HepG2 (cell line): ENCODE results near the gene BTAF1. TPM values are rescaled to one million over a fixed set of nuclear protein-coding genes. Genes with fewer than 3 reads are reported as not detected.
A peak's percentile ranks its signal among the peaks of the same experiment; 100 is the strongest.

ENCODE experiments used
- CBX2 ChIP-seq, 2 experiments: fragments of 200-600 bp in 1 of 2; sonication (generic); formaldehyde crosslinking in 1 of 2; IDR thresholded peaks; 2 replicates each; pipeline versions ENCODE4 v1.7.0 to v1.8.1; 2018 to 2022; ENCODE audit warnings: low read depth in 2 of 2, low read length in 1 of 2, mild to moderate bottlenecking in 1 of 2, missing genetic modification reagents in 1 of 2
- DNMT1 ChIP-seq: sonication (generic); formaldehyde crosslinking; IDR thresholded peaks from 2 replicates; pipeline ENCODE4 v1.5.1; 2020; ENCODE audit warnings: mild to moderate bottlenecking, missing genetic modification reagents
- FOXO4 ChIP-seq: sonication (generic); formaldehyde crosslinking; conservative IDR thresholded peaks from 2 replicates; pipeline ENCODE4 v1.8.1; 2023; ENCODE audit warnings: missing genetic modification reagents
- HMG20B ChIP-seq: conservative IDR thresholded peaks from 2 replicates; pipeline ENCODE4 v1.6.1; 2016; ENCODE audit warnings: missing genetic modification reagents, missing compliant biosample characterization
- PAX8 ChIP-seq: sonication (generic); formaldehyde crosslinking; IDR thresholded peaks from 2 replicates; pipeline ENCODE4 v1.8.0; 2022; ENCODE audit warnings: mild to moderate bottlenecking, missing genetic modification reagents, borderline replicate concordance
- RARG ChIP-seq: sonication (generic); formaldehyde crosslinking; IDR thresholded peaks from 2 replicates; pipeline ENCODE4 v1.4.0; 2020; ENCODE audit warnings: low read depth, mild to moderate bottlenecking, missing genetic modification reagents
- RBFOX2 ChIP-seq: fragments of 200-400 bp; formaldehyde crosslinking; IDR thresholded peaks from 2 replicates; pipeline ENCODE4 v1.6.1; 2017; ENCODE audit warnings: low read depth, mild to moderate bottlenecking, low read length
- RORA ChIP-seq: sonication (generic); formaldehyde crosslinking; IDR thresholded peaks from 2 replicates; pipeline ENCODE4 v1.5.0; 2020; ENCODE audit warnings: mild to moderate bottlenecking, missing genetic modification reagents, moderate library complexity
- SRSF4 ChIP-seq: fragments of 200-400 bp; formaldehyde crosslinking; IDR thresholded peaks from one replicate; pipeline ENCODE4 v1.6.1; 2018; ENCODE audit warnings: mild to moderate bottlenecking, low read depth, low read length, moderate library complexity; ENCODE audit not compliant: poor library complexity, severe bottlenecking
- YEATS4 ChIP-seq: sonication (generic); formaldehyde crosslinking; IDR thresholded peaks from 2 replicates; pipeline ENCODE4 v1.4.0; 2020; ENCODE audit warnings: missing genetic modification reagents, borderline replicate concordance
- ZBTB7B ChIP-seq: sonication (generic); formaldehyde crosslinking; IDR thresholded peaks from 2 replicates; pipeline ENCODE4 v1.4.0; 2020; ENCODE audit warnings: missing genetic modification reagents
- ZKSCAN1 ChIP-seq: fragments of 150-350 bp; IDR thresholded peaks from 2 replicates; pipeline ENCODE4 v1.6.1; 2014; ENCODE audit warnings: low read length
- ZNF234 ChIP-seq: sonication (generic); formaldehyde crosslinking; conservative IDR thresholded peaks from 2 replicates; pipeline ENCODE4 v1.5.1; 2020; ENCODE audit warnings: mild to moderate bottlenecking, missing genetic modification reagents
- ZNF24 ChIP-seq: fragments of 450-650 bp; IDR thresholded peaks from 2 replicates; pipeline ENCODE4 v1.6.1; 2017; ENCODE audit warnings: antibody characterized with exemption, mild to moderate bottlenecking
- ZNF256 ChIP-seq: sonication (generic); formaldehyde crosslinking; conservative IDR thresholded peaks from 2 replicates; pipeline ENCODE4 v1.4.0; 2020; ENCODE audit warnings: missing genetic modification reagents
- ZNF34 ChIP-seq: sonication (generic); formaldehyde crosslinking; IDR thresholded peaks from 2 replicates; pipeline ENCODE4 v1.4.0; 2020; ENCODE audit warnings: mild to moderate bottlenecking, missing genetic modification reagents, borderline replicate concordance
- ZNF75D ChIP-seq: sonication (generic); formaldehyde crosslinking; IDR thresholded peaks from 2 replicates; pipeline ENCODE4 v1.8.1; 2023; ENCODE audit warnings: missing genetic modification reagents, mild to moderate bottlenecking, borderline replicate concordance
- ZNF777 ChIP-seq: sonication (generic); formaldehyde crosslinking; IDR thresholded peaks from 2 replicates; pipeline ENCODE4 v1.4.0; 2020; ENCODE audit warnings: missing genetic modification reagents
- ZNF790 ChIP-seq: sonication (generic); formaldehyde crosslinking; IDR thresholded peaks from 2 replicates; pipeline ENCODE4 v1.8.0; 2022; ENCODE audit warnings: missing genetic modification reagents, mild to moderate bottlenecking, borderline replicate concordance
- polyA plus RNA-seq, 8 experiments: library from polyadenylated mRNA; depleted of rRNA in 3 of 8; stranded (reverse) in 7 of 8; unstranded in 1 of 8; fragments of >200 nt; fragmentation: Illumina TruSeq in 4 of 8; extraction: Trizol in 4 of 8; gene quantifications; 2 replicates each; pipeline versions ENCODE4 v1.2.1 to v1.2.3, GENCODE V29; 2011 to 2016; ENCODE audit warnings: low read depth in 4 of 8, missing spikeins in 1 of 8, mixed read lengths in 1 of 8; ENCODE audit not compliant: insufficient read depth in 1 of 8
- total RNA-seq, 5 experiments: library from RNA; depleted of rRNA; stranded (reverse); fragments of >200 nt; fragmentation: Illumina TruSeq; extraction: Trizol; gene quantifications; 2 replicates each; pipeline ENCODE4 v1.2.3, GENCODE V29; 2016; ENCODE audit warnings: low read depth in 1 of 5
- TF ChIP-seq, protein P1 (sequence below): sonication (generic); formaldehyde crosslinking; IDR thresholded peaks from 2 replicates; pipeline ENCODE4 v1.5.1; 2020; ENCODE audit warnings: missing genetic modification reagents, mild to moderate bottlenecking, borderline replicate concordance
- TF ChIP-seq, protein P2 (sequence below): sonication (generic); formaldehyde crosslinking; IDR thresholded peaks from 2 replicates; pipeline ENCODE4 v1.8.0; 2022; ENCODE audit warnings: mild to moderate bottlenecking, missing genetic modification reagents; ENCODE audit not compliant: insufficient replicate concordance
- TF ChIP-seq, protein P3 (sequence below): sonication (generic); formaldehyde crosslinking; IDR thresholded peaks from 2 replicates; pipeline ENCODE4 v1.4.0; 2020; ENCODE audit warnings: mild to moderate bottlenecking, missing genetic modification reagents
- TF ChIP-seq, protein P4 (sequence below): sonication (generic); formaldehyde crosslinking; IDR thresholded peaks from 2 replicates; pipeline ENCODE4 v1.4.0; 2020; ENCODE audit warnings: mild to moderate bottlenecking, missing genetic modification reagents

Gene BTAF1
- total and polyA plus RNA-seq, 2 of the 13 experiments (the other 11 are each of a cell fraction or from before 2014, with no cell fraction given) = 38.6 to 54.1 TPM

- TF ChIP-seq ZNF790 = peak; percentile 81; the same call in 1 of the 2 replicates
- no peak for TF ChIP-seq RORA (CRISPR knock-in tag)
- no peak for TF ChIP-seq RARG (CRISPR knock-in tag)
- TF ChIP-seq RBFOX2 = peak; percentile 95
- TF ChIP-seq, protein P1, sequence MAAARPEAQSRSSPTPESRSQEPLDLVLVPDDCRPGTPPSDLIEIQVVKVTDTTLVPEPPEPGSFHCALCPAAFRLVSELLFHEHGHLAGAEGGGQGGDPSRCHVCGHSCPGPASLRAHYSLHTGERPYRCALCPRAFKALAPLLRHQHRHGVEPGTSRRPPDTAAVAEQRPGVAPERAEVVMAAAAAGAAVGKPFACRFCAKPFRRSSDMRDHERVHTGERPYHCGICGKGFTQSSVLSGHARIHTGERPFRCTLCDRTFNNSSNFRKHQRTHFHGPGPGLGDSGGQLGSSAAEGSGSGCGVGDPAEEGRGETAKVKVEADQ (CRISPR knock-in tag) = no peak
- TF ChIP-seq HMG20B (CRISPR knock-in tag) = no peak
- TF ChIP-seq YEATS4 (CRISPR knock-in tag) = peak; percentile 88; the same call in 1 of the 2 replicates
- TF ChIP-seq, protein P2, sequence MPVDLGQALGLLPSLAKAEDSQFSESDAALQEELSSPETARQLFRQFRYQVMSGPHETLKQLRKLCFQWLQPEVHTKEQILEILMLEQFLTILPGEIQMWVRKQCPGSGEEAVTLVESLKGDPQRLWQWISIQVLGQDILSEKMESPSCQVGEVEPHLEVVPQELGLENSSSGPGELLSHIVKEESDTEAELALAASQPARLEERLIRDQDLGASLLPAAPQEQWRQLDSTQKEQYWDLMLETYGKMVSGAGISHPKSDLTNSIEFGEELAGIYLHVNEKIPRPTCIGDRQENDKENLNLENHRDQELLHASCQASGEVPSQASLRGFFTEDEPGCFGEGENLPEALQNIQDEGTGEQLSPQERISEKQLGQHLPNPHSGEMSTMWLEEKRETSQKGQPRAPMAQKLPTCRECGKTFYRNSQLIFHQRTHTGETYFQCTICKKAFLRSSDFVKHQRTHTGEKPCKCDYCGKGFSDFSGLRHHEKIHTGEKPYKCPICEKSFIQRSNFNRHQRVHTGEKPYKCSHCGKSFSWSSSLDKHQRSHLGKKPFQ (CRISPR knock-in tag) = peak; percentile 26
- TF ChIP-seq ZNF24 = no peak
- TF ChIP-seq FOXO4 (CRISPR knock-in tag) = no peak
- peak; percentile 76; the same call in 1 of the 2 replicates for TF ChIP-seq PAX8 (CRISPR knock-in tag)
- TF ChIP-seq ZNF34 (CRISPR knock-in tag) = 0 out of 2 replicates have a peak, but pooled peaks have one; percentile 54
- TF ChIP-seq ZNF234 (CRISPR knock-in tag) = 0 out of 2 replicates have a peak, but pooled peaks have one; percentile 68
- TF ChIP-seq ZNF256 (CRISPR knock-in tag) = peak; percentile 77; the same call in 1 of the 2 replicates
- TF ChIP-seq, protein P3, sequence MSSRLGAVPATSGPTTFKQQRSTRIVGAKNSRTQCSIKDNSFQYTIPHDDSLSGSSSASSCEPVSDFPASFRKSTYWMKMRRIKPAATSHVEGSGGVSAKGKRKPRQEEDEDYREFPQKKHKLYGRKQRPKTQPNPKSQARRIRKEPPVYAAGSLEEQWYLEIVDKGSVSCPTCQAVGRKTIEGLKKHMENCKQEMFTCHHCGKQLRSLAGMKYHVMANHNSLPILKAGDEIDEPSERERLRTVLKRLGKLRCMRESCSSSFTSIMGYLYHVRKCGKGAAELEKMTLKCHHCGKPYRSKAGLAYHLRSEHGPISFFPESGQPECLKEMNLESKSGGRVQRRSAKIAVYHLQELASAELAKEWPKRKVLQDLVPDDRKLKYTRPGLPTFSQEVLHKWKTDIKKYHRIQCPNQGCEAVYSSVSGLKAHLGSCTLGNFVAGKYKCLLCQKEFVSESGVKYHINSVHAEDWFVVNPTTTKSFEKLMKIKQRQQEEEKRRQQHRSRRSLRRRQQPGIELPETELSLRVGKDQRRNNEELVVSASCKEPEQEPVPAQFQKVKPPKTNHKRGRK = 0 out of 2 replicates have a peak, but pooled peaks have one; percentile 61
- no peak; the same call in 1 of the 2 replicates for TF ChIP-seq ZNF75D (CRISPR knock-in tag)
- no peak for TF ChIP-seq CBX2 (IDR thresholded peaks at IDR 0.05; ENCODE audit: low read depth, low read length)
- no peak for TF ChIP-seq CBX2 (CRISPR knock-in tag; IDR thresholded peaks at IDR 0.05; ENCODE audit: low read depth)
- TF ChIP-seq ZBTB7B (CRISPR knock-in tag) = no peak
- TF ChIP-seq, protein P4, sequence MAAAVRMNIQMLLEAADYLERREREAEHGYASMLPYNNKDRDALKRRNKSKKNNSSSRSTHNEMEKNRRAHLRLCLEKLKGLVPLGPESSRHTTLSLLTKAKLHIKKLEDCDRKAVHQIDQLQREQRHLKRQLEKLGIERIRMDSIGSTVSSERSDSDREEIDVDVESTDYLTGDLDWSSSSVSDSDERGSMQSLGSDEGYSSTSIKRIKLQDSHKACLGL (CRISPR knock-in tag) = peak; percentile 87
- peak; percentile 63 for TF ChIP-seq ZNF777
- TF ChIP-seq SRSF4 = no peak
- peak; percentile 94 for TF ChIP-seq DNMT1
- TF ChIP-seq ZKSCAN1 = 0 out of 2 replicates have a peak, but pooled peaks have one; percentile 14
Observed at GRCh38 chr10:91923371-91924211, at the start of gene BTAF1 (continued).
